HCT116 (cell line): ENCODE results near the gene FBXL17.

Experiments
- EGR1 ChIP-seq: IDR thresholded peaks from 2 replicates; pipeline ENCODE4 v1.6.1; 2012; ENCODE audit warnings: low read depth
- EZH2 ChIP-seq: fragments of 200-600 bp; sonication (generic); IDR thresholded peaks from 2 replicates; pipeline ENCODE4 v1.6.1; 2017; ENCODE audit warnings: antibody characterized with exemption, mixed run types
- EZH2phosphoT487 ChIP-seq: fragments of 200-600 bp; IDR thresholded peaks from 2 replicates; pipeline ENCODE4 v1.6.1; 2018; ENCODE audit warnings: antibody characterized with exemption, borderline replicate concordance
- FOSL1 ChIP-seq: IDR thresholded peaks from 2 replicates; pipeline ENCODE4 v1.6.1; 2012; ENCODE audit warnings: low read depth
- POLR2A ChIP-seq: IDR thresholded peaks from 2 replicates; pipeline ENCODE4 v1.7.0; 2011; ENCODE audit warnings: borderline replicate concordance; ENCODE audit not compliant: insufficient read depth, insufficient read length; ENCODE audit errors: extremely low read depth
- POLR2AphosphoS5 ChIP-seq: IDR thresholded peaks from 2 replicates; pipeline ENCODE4 v1.6.1; 2011; ENCODE audit warnings: mild to moderate bottlenecking, low read depth, low read length, moderate library complexity
- SP1 ChIP-seq: IDR thresholded peaks from 2 replicates; pipeline ENCODE4 v1.6.1; 2012; ENCODE audit warnings: low read depth
- YY1 ChIP-seq: IDR thresholded peaks from 2 replicates; pipeline ENCODE4 v1.6.1; 2011; ENCODE audit warnings: low read length, low read depth, moderate library complexity, mild to moderate bottlenecking; ENCODE audit not compliant: insufficient replicate concordance; ENCODE audit errors: extremely low read depth
- ZNF274 ChIP-seq: fragments of 200-500 bp; sonication (Bioruptor generic); IDR thresholded peaks from 2 replicates; pipeline ENCODE4 v1.6.1; 2014; ENCODE audit warnings: mild to moderate bottlenecking, low read depth, low read length, inconsistent platforms
- TF ChIP-seq, protein P1 (sequence below), 3 experiments: fragments of 200-600 bp in 1 of 3; sonication (generic) in 1 of 3; IDR thresholded peaks in 2 of 3; conservative IDR thresholded peaks in 1 of 3; 2 replicates each; pipeline ENCODE4 v1.5.1; 2012 to 2017; ENCODE audit warnings: low read depth in 2 of 3, low read length in 2 of 3, antibody characterized with exemption in 1 of 3, borderline replicate concordance in 1 of 3, control low read depth in 1 of 3, mild to moderate bottlenecking in 1 of 3, mixed read lengths in 1 of 3, mixed run types in 1 of 3, moderate library complexity in 1 of 3; ENCODE audit not compliant: insufficient read depth in 1 of 3
- TF ChIP-seq, protein P2 (sequence below): IDR thresholded peaks from 2 replicates; pipeline ENCODE4 v1.6.1; 2012; ENCODE audit warnings: low read depth
- TF ChIP-seq, protein P3 (sequence below): IDR thresholded peaks from 2 replicates; pipeline ENCODE4 v1.6.1; 2012
- TF ChIP-seq, protein P4 (sequence below): IDR thresholded peaks from 2 replicates; pipeline ENCODE4 v1.6.1; 2011; ENCODE audit warnings: mild to moderate bottlenecking, low read length, moderate library complexity; ENCODE audit not compliant: insufficient replicate concordance; ENCODE audit errors: extremely low read depth
- TF ChIP-seq, protein P5 (sequence below): IDR thresholded peaks from 2 replicates; pipeline ENCODE4 v1.6.1; 2012

- TF ChIP-seq, protein P1, sequence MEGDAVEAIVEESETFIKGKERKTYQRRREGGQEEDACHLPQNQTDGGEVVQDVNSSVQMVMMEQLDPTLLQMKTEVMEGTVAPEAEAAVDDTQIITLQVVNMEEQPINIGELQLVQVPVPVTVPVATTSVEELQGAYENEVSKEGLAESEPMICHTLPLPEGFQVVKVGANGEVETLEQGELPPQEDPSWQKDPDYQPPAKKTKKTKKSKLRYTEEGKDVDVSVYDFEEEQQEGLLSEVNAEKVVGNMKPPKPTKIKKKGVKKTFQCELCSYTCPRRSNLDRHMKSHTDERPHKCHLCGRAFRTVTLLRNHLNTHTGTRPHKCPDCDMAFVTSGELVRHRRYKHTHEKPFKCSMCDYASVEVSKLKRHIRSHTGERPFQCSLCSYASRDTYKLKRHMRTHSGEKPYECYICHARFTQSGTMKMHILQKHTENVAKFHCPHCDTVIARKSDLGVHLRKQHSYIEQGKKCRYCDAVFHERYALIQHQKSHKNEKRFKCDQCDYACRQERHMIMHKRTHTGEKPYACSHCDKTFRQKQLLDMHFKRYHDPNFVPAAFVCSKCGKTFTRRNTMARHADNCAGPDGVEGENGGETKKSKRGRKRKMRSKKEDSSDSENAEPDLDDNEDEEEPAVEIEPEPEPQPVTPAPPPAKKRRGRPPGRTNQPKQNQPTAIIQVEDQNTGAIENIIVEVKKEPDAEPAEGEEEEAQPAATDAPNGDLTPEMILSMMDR (IDR thresholded peaks at IDR 0.05 in 2 of 3, conservative IDR thresholded peaks at IDR 0.05 in 1 of 3; ENCODE audit: borderline replicate concordance in 1 of 3, insufficient read depth in 1 of 3, low read depth in 2 of 3, low read length in 2 of 3) = no peak
- TF ChIP-seq, protein P2, sequence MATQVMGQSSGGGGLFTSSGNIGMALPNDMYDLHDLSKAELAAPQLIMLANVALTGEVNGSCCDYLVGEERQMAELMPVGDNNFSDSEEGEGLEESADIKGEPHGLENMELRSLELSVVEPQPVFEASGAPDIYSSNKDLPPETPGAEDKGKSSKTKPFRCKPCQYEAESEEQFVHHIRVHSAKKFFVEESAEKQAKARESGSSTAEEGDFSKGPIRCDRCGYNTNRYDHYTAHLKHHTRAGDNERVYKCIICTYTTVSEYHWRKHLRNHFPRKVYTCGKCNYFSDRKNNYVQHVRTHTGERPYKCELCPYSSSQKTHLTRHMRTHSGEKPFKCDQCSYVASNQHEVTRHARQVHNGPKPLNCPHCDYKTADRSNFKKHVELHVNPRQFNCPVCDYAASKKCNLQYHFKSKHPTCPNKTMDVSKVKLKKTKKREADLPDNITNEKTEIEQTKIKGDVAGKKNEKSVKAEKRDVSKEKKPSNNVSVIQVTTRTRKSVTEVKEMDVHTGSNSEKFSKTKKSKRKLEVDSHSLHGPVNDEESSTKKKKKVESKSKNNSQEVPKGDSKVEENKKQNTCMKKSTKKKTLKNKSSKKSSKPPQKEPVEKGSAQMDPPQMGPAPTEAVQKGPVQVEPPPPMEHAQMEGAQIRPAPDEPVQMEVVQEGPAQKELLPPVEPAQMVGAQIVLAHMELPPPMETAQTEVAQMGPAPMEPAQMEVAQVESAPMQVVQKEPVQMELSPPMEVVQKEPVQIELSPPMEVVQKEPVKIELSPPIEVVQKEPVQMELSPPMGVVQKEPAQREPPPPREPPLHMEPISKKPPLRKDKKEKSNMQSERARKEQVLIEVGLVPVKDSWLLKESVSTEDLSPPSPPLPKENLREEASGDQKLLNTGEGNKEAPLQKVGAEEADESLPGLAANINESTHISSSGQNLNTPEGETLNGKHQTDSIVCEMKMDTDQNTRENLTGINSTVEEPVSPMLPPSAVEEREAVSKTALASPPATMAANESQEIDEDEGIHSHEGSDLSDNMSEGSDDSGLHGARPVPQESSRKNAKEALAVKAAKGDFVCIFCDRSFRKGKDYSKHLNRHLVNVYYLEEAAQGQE = no peak
- TF ChIP-seq ZNF274 = no peak
- no peak for TF ChIP-seq SP1
- no peak for TF ChIP-seq EZH2
- no peak for TF ChIP-seq POLR2AphosphoS5
- no peak for TF ChIP-seq FOSL1
- TF ChIP-seq YY1 = no peak
- no peak for TF ChIP-seq POLR2A
- TF ChIP-seq EZH2phosphoT487 = no peak
- TF ChIP-seq, protein P3, sequence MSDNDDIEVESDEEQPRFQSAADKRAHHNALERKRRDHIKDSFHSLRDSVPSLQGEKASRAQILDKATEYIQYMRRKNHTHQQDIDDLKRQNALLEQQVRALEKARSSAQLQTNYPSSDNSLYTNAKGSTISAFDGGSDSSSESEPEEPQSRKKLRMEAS = no peak
- no peak for TF ChIP-seq EGR1
- TF ChIP-seq, protein P4, sequence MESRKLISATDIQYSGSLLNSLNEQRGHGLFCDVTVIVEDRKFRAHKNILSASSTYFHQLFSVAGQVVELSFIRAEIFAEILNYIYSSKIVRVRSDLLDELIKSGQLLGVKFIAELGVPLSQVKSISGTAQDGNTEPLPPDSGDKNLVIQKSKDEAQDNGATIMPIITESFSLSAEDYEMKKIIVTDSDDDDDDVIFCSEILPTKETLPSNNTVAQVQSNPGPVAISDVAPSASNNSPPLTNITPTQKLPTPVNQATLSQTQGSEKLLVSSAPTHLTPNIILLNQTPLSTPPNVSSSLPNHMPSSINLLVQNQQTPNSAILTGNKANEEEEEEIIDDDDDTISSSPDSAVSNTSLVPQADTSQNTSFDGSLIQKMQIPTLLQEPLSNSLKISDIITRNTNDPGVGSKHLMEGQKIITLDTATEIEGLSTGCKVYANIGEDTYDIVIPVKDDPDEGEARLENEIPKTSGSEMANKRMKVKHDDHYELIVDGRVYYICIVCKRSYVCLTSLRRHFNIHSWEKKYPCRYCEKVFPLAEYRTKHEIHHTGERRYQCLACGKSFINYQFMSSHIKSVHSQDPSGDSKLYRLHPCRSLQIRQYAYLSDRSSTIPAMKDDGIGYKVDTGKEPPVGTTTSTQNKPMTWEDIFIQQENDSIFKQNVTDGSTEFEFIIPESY = no peak
- TF ChIP-seq, protein P5, sequence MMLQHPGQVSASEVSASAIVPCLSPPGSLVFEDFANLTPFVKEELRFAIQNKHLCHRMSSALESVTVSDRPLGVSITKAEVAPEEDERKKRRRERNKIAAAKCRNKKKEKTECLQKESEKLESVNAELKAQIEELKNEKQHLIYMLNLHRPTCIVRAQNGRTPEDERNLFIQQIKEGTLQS = no peak
Measured at GRCh38 chr5:108181975-108182374, 199.9 kb downstream of the FBXL17 start.
